ENCODE results near the gene EPM2AIP1. TPM values are rescaled to one million over a fixed set of nuclear protein-coding genes. Genes with fewer than 3 reads are reported as not detected.

Gene EPM2AIP1
- total RNA-seq, 3 donors from 2014 or later: 9.9 to 21.2 (median 13.6) TPM

DNA sequence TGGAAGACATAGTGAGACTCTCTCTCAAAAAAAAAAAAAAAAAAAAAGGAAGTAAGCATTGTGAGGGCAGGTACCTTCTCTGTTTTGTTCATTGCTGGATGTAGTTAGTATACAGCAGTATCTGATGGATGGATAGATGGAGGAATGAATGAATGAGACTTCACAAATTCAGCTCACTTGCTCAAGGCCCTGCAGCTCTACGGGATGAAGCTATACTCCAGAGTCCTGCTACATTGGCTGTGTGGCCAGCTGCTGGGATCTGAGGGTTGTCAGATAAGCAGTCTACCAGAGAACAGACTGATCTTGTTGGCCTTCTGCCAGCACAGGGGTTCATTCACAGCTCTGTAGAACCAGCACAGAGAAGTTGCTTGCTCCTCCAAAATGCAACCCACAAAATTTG lies 35.4 kb upstream of the EPM2AIP1 start:
- TF ChIP-seq, protein P1, sequence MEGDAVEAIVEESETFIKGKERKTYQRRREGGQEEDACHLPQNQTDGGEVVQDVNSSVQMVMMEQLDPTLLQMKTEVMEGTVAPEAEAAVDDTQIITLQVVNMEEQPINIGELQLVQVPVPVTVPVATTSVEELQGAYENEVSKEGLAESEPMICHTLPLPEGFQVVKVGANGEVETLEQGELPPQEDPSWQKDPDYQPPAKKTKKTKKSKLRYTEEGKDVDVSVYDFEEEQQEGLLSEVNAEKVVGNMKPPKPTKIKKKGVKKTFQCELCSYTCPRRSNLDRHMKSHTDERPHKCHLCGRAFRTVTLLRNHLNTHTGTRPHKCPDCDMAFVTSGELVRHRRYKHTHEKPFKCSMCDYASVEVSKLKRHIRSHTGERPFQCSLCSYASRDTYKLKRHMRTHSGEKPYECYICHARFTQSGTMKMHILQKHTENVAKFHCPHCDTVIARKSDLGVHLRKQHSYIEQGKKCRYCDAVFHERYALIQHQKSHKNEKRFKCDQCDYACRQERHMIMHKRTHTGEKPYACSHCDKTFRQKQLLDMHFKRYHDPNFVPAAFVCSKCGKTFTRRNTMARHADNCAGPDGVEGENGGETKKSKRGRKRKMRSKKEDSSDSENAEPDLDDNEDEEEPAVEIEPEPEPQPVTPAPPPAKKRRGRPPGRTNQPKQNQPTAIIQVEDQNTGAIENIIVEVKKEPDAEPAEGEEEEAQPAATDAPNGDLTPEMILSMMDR (IDR thresholded peaks at IDR 0.05): no peak
- Histone ChIP-seq H3K4me1 (ENCODE audit: low read depth) (no peaks in the 10 kb centered on the region), H3K4me3 (no peak overlapping the region), H3K9me3 (no peaks in the 10 kb centered on the region), H3K36me3 (ENCODE audit: low read depth) (no peaks in the 10 kb centered on the region)
- intact Hi-C loops (cut with DNase I, micrococcal nuclease): no loop called here
- ATAC-seq: no peak
- DNase-seq: no peak

DNA sequence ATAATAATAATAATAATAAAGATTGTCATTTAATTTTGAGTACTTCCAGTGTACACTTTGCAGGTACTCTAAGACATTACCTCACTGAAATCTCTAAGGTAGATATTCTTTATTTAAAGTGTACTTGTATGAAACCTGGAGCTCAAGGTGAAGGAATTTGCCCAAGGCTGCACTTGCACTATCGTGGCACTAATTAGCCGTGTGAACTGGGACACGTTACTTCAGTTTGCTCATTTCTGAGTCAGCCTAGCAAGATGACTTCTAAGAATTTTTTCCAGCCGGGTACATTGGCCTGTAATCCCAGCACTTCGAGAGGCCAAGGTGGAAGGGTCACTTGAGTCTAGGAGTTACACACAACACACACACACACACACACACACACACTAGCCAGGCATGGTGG lies 33.9 kb upstream of the EPM2AIP1 start:
- no peak for ATAC-seq

DNA sequence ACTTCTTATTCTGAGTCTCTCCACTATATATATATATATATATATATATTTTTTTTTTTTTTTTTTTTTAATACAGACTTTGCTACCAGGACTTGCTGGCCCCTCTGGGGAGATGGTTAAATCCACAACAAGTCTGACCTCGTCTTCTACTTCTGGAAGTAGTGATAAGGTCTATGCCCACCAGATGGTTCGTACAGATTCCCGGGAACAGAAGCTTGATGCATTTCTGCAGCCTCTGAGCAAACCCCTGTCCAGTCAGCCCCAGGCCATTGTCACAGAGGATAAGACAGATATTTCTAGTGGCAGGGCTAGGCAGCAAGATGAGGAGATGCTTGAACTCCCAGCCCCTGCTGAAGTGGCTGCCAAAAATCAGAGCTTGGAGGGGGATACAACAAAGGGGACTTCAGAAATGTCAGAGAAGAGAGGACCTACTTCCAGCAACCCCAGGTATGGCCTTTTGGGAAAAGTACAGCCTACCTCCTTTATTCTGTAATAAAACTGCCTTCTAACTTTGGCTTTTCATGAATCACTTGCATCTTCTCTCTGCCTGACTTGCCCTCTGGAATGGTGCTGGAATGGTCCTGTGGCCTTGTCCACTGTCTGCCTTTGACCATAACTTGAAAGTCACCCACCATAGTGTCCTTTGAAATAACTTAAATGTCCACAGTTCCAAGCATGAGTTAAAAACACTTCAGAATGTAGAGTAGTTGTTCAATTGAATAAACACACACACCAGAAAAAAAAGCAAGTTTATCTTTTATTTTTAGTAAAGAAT lies 32.8 kb upstream of the EPM2AIP1 start:
- DNase-seq: no peak
- no peaks in the 10 kb centered on the region for H3K36me3 ChIP-seq (ENCODE audit: low read depth)
- intact Hi-C loops (cut with DNase I, micrococcal nuclease): no loop called here

More for the DNA sequence above, 33.9 kb upstream of the EPM2AIP1 start:
- no peak for DNase-seq
- H3K9me3 ChIP-seq: no peaks in the 10 kb centered on the region
- no peaks in the 10 kb centered on the region for H3K4me1 ChIP-seq (ENCODE audit: low read depth)
- intact Hi-C loops (cut with DNase I, micrococcal nuclease): no loop called here
- H3K36me3 ChIP-seq (ENCODE audit: low read depth): no peaks in the 10 kb centered on the region
- TF ChIP-seq, protein P1 (IDR thresholded peaks at IDR 0.05): no peak
- H3K4me3 ChIP-seq: no peak overlapping the region

DNA sequence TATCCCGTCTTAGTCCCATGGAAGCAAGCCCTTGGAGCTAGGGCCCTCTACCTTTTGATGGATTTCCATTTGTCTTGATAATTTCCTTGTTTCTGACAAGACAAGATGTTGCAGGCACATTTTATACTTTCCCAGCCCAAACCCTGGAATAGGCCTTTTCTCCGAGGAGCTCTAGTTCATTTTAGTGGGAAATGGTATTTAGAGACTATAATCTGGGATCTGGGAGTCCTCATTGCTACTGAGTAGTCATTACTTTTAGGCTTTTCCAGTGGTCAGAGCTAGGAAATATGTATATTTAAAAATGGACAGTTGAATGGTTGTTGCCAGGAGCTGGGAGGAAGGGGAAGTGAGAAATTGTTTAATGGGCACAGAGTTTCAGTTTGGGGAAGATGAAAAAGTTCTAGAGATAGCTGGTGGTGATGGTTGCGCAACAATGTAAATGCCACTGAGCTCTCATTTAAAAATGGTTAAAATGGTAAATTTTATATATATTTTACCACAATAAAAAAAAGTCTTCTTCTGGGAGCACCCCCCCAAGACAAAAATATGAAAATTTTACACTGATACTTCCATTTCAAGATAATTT lies 32.0 kb upstream of the EPM2AIP1 start:
- Histone ChIP-seq H3K4me3 (no peak overlapping the region), H3K9me3 (no peaks in the 10 kb centered on the region), H3K4me1 (ENCODE audit: low read depth) (no peaks in the 10 kb centered on the region), H3K36me3 (ENCODE audit: low read depth) (no peaks in the 10 kb centered on the region)
- no peak for DNase-seq
- intact Hi-C loops (cut with DNase I, micrococcal nuclease): no loop called here
- no peak for ATAC-seq
- TF ChIP-seq, protein P1 (IDR thresholded peaks at IDR 0.05): no peak

More for the DNA sequence above, 32.8 kb upstream of the EPM2AIP1 start:
- Histone ChIP-seq H3K9me3 (no peaks in the 10 kb centered on the region), H3K4me3 (no peak overlapping the region), H3K4me1 (ENCODE audit: low read depth) (no peaks in the 10 kb centered on the region)
- ATAC-seq: no peak
- TF ChIP-seq, protein P1 (IDR thresholded peaks at IDR 0.05): no peak

DNA sequence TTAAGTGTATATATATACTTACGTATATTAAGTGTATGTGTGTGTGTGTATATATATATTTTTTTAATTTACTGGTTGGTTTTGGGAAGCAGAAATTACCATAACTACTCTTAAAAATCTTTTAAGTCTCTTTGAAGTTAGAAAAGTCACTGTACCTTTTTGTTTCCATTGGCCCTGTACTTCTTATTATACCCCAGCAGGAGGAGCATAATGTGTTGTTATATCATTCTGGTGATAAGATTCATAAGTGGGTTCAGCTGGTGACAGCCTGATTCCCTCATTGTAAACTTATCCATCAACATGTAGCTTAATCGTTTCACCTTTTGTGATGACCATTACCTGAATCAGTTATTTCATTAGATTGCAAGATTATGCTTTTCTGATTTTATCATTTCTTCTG lies 31.2 kb upstream of the EPM2AIP1 start:
- H3K9me3 ChIP-seq: no peaks in the 10 kb centered on the region
- TF ChIP-seq, protein P1 (IDR thresholded peaks at IDR 0.05): no peak
- no peak overlapping the region for H3K4me3 ChIP-seq
- ATAC-seq: no peak
- no peak for DNase-seq
- H3K4me1 ChIP-seq (ENCODE audit: low read depth): no peaks in the 10 kb centered on the region
- no peaks in the 10 kb centered on the region for H3K36me3 ChIP-seq (ENCODE audit: low read depth)
- intact Hi-C loops (cut with DNase I, micrococcal nuclease): no loop called here

Measured in mucosa of descending colon (tissue), 3 donors.